RWPE2 (cell line): ENCODE measurements around the gene FGA.

Experiments
- ATAC-seq: fragments of 200-7000 bp; cut with Tn5 transposase; 3 replicates; pipeline ENCODE4 v1.9.1; 2021; ENCODE audit warnings: low read depth
- DNase-seq: peaks from one replicate; pipeline ENCODE4 v3.0.0-alpha.2; 2020; ENCODE audit warnings: low spot score
- H3K27ac ChIP-seq: fragments of 450-650 bp; 2 replicates; pipeline ENCODE4 v1.5.1; 2017; ENCODE audit warnings: mild to moderate bottlenecking; ENCODE audit not compliant: poor library complexity, severe bottlenecking
- H3K27me3 ChIP-seq: fragments of 250-450 bp; sonication (Bioruptor Pico); 2 replicates; pipeline ENCODE4 v1.5.1; 2021; ENCODE audit warnings: mild to moderate bottlenecking, moderate library complexity; ENCODE audit not compliant: insufficient read depth, poor library complexity, severe bottlenecking
- H3K36me3 ChIP-seq: fragments of 250-450 bp; sonication (Bioruptor Pico); 2 replicates; pipeline ENCODE4 v1.5.1; 2020; ENCODE audit warnings: low read depth, mild to moderate bottlenecking, moderate library complexity
- H3K4me1 ChIP-seq: fragments of 250-450 bp; sonication (Bioruptor Pico); 2 replicates; pipeline ENCODE4 v1.5.1; 2021; ENCODE audit warnings: mild to moderate bottlenecking, moderate library complexity; ENCODE audit not compliant: insufficient read depth, poor library complexity, severe bottlenecking
- H3K4me3 ChIP-seq: fragments of 250-450 bp; sonication (Bioruptor Pico); 2 replicates; pipeline ENCODE4 v1.5.1; 2021; ENCODE audit warnings: mild to moderate bottlenecking, moderate library complexity; ENCODE audit not compliant: severe bottlenecking
- H3K9me3 ChIP-seq: fragments of 250-450 bp; sonication (Bioruptor Pico); 2 replicates; pipeline ENCODE4 v1.5.1; 2021; ENCODE audit warnings: mild to moderate bottlenecking, moderate library complexity; ENCODE audit not compliant: severe bottlenecking
- TF ChIP-seq, protein P1 (sequence below): fragments of 450-650 bp; IDR thresholded peaks from one replicate; pipeline ENCODE4 v1.5.1; 2017; ENCODE audit warnings: mild to moderate bottlenecking, moderate library complexity; ENCODE audit not compliant: poor library complexity, severe bottlenecking

Gene FGA

DNA sequence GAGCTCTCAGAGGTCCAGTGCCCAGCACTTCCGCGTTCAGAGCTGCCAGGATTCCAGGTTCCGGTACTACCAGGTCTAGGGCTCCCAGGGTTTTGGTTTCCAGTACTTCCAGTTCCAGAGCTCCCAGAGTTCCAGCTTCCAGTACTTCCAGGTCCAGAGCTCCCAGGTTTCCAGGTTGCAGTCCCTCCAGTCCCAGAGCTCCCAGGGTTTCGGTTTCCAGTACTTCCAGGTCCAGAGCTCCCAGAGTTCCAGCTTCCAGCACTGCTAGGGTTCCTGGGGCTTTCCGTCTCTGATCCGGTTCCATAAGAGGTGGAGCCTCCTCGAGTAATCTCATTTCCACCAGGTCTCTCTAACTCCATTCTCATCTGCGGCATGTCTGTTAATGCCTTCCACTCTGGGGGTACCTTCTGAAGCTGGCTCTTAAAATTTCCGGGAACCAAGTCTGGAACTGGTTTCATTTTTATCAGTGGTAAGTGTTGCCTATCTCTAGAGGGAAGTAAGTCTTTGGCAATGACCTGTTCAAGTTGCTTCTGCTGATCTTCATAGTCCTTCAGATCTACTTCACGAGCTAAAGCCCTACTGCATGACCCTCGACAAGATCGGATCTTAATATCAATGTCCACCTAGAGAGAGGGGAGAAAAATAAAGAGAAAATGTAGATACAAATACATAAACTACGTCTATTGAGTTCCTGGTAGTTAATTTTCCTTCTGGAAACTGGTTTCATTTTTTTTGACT, 4.1 kb downstream of the FGA start:
- no peak for ATAC-seq
- H3K27ac ChIP-seq: no peak overlapping the region
- H3K4me3 ChIP-seq: no peak overlapping the region
- H3K36me3 ChIP-seq: no peaks in the 10 kb centered on the region
- TF ChIP-seq, protein P1, sequence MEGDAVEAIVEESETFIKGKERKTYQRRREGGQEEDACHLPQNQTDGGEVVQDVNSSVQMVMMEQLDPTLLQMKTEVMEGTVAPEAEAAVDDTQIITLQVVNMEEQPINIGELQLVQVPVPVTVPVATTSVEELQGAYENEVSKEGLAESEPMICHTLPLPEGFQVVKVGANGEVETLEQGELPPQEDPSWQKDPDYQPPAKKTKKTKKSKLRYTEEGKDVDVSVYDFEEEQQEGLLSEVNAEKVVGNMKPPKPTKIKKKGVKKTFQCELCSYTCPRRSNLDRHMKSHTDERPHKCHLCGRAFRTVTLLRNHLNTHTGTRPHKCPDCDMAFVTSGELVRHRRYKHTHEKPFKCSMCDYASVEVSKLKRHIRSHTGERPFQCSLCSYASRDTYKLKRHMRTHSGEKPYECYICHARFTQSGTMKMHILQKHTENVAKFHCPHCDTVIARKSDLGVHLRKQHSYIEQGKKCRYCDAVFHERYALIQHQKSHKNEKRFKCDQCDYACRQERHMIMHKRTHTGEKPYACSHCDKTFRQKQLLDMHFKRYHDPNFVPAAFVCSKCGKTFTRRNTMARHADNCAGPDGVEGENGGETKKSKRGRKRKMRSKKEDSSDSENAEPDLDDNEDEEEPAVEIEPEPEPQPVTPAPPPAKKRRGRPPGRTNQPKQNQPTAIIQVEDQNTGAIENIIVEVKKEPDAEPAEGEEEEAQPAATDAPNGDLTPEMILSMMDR: no peak
- no peaks in the 10 kb centered on the region for H3K4me1 ChIP-seq
- DNase-seq: no peak
- no peaks in the 10 kb centered on the region for H3K9me3 ChIP-seq
- H3K27me3 ChIP-seq: no peaks in the 10 kb centered on the region

DNA sequence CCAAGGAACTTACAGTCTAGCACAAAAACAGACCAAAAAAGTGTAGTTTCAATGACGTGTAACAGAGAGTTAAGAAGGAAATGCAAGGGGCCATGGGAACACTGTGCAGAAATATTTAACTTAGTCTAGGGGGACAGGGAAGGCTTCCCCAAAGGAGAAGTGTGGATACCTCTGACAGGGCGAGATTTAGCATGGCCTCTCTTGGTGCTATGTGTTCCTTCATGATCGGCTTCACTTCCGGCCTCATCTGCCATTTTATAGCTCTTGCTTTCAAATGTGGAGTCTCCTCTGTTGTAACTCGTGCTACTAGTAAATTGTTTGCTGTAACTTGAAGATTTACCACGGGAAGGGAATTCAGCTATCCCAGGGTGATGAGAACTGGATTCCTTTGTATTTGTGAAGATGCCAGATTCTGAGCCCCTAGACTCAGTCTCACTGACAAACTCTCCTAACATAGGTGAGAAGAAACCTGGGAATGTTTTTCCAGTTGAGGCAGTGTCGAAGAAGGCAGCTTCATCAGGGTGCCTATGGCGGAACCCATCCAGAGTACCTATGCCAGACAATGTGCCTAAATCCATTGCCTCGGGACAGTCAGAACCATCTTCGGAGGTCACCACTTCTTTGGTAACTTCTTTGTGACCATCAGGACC, 5.0 kb downstream of the FGA start:
- H3K36me3 ChIP-seq: no peaks in the 10 kb centered on the region
- no peaks in the 10 kb centered on the region for H3K27me3 ChIP-seq
- ATAC-seq: no peak
- H3K4me1 ChIP-seq: no peaks in the 10 kb centered on the region
- H3K27ac ChIP-seq: no peak overlapping the region
- TF ChIP-seq, protein P1: no peak
- no peak for DNase-seq
- no peaks in the 10 kb centered on the region for H3K9me3 ChIP-seq
- no peak overlapping the region for H3K4me3 ChIP-seq

DNA sequence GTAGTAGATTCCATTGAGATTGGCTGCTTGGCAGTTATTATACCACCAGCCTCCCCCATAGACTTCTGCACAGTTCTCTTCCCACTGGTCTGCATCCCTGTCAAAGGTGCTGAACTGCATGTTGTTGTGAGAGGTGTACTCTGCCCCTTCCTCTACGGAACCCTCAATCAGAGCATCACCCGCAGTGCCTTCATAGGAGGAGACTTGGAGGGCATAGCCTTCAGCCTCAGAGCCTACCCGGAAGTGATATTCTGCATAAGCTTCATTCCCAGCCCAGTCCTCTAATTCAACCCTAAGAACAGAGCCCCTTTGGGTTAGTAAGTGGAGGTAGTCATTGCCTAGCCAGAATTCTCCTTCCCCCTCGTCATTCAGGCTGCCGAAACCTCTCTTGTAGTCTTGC, 6.3 kb downstream of the FGA start:
- no peaks in the 10 kb centered on the region for H3K36me3 ChIP-seq
- TF ChIP-seq, protein P1: no peak
- H3K4me3 ChIP-seq: no peak overlapping the region
- no peaks in the 10 kb centered on the region for H3K4me1 ChIP-seq
- DNase-seq (no peak), ATAC-seq (no peak)
- H3K9me3 ChIP-seq: no peaks in the 10 kb centered on the region
- no peaks in the 10 kb centered on the region for H3K27me3 ChIP-seq
- no peak overlapping the region for H3K27ac ChIP-seq

DNA sequence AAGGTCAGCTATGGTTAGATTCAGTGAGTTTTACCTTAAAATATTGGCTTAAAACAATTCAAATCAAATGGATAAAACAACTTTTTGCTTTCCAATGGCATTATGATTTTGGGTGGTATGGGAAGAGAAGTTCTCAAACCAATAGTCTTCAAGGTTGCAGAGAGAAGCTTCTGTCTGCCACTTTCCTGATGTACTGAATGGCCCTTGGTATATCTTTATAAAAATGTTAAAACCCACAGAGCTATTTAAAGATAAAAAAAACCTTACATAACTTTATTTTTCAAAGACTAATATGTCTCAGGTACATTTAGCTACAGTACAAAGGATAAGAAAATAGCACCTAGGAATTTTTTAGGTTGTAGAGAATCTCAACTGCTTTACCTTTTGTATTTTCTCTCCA, 6.9 kb downstream of the FGA start:
- TF ChIP-seq, protein P1: no peak
- DNase-seq: no peak
- Histone ChIP-seq H3K4me3 (no peak overlapping the region), H3K27me3 (no peaks in the 10 kb centered on the region), H3K4me1 (no peaks in the 10 kb centered on the region), H3K9me3 (no peaks in the 10 kb centered on the region), H3K36me3 (no peaks in the 10 kb centered on the region), H3K27ac (no peak overlapping the region)
- ATAC-seq: no peak

DNA sequence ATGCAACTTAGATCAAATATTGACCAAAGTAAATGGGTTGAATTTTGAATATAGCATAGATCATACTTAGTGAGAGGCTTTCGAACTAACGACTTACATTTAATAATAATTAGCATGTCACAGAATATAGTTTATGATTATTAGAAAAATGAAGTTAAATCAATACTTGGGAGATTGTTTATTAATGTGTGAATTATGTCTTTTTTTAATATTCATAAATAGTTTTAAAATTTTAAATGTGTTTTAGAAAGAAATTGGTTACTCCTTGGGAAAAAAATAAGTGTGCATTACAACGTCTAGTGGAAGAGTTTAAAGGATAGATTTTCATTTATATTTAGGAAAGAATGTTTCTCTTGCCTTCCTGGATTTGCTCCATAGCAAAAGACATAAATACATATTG, 7.3 kb downstream of the FGA start:
- TF ChIP-seq, protein P1: no peak

More for the DNA sequence above, 7.3 kb downstream of the FGA start:
- ATAC-seq (no peak), DNase-seq (no peak)
- peaks cover 2% of the 10 kb centered on the region for H3K4me1 ChIP-seq
- H3K27ac ChIP-seq: no peak overlapping the region
- no peaks in the 10 kb centered on the region for H3K27me3 ChIP-seq
- no peaks in the 10 kb centered on the region for H3K36me3 ChIP-seq
- H3K9me3 ChIP-seq: no peaks in the 10 kb centered on the region
- H3K4me3 ChIP-seq: no peak overlapping the region
